Measurements from ENCODE around the gene FAM163B. TPM values are rescaled to one million over a fixed set of nuclear protein-coding genes. Genes with fewer than 3 reads are reported as not detected.

Gene FAM163B
- total and polyA plus RNA-seq, 10 donors: 0.11 to 1.0 (median 0.52) TPM; not detected in 7

DNA sequence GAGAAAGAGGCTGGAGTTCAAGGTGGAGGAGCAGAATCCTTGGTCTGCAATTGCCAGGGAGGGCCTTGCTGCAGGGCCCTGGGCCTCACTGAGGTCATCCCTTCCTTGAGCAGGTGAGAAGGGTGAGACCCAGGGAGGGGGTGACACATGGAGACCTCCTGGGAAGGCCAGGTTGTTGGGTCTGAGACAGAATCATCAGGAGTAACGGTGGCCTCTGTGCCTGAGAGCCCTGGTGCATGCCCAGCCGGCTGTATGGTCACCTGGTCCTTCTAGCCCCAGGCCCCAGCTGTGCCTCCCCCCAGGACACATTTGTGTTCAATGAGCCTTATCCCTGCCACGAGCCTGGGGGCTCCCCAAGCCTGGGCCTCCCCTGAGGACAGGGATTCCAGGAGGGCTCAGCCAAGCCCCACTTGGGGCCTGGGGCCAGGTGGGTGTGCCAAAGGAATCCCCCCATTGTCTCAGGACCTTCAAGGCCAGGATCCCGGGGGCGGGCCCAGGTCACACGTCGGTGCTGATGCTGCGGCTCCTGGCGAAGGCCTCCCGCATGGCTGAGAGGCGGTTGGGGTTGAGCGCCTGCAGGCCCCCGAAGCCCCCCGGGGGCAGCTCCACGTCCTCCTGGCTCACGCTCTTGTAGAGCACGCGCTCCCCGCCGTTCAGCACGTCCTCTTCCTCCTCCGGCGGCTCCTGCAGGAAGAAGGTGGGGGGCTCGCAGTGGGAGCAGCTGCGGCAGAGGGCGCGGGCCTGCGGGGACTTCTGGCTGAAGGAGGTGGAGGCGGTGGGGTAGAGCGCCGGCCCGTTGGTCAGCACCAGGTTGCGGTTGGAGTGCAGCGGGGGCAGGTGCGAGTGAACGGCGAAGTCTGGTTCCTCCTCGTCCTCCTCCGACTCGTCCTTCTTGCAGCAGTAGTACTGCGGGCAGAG lies 30.4 kb downstream of the FAM163B start:
- no peak for DNase-seq
- Histone ChIP-seq H3K36me3 (no peaks in the 10 kb centered on the region), H3K9me3 (no peaks in the 10 kb centered on the region), H3K4me3 (no peak overlapping the region), H3K27me3 (replicated peaks in 1 of 7) (peaks cover 0 to 97% (median 9%) of the 10 kb centered on the region in 7 donors), H3K4me1 (peaks cover 0 to 33% (median 14%) of the 10 kb centered on the region in 6 donors), H3K27ac (no peak overlapping the region)
- intact Hi-C loops (cut with DNase I; ENCODE audit: low total_unique reads): no loop called here
- TF ChIP-seq POLR2AphosphoS5 (IDR thresholded peaks at IDR 0.05) (no peak), POLR2A (IDR thresholded peaks at IDR 0.05) (no peak)
- TF ChIP-seq, protein P1, sequence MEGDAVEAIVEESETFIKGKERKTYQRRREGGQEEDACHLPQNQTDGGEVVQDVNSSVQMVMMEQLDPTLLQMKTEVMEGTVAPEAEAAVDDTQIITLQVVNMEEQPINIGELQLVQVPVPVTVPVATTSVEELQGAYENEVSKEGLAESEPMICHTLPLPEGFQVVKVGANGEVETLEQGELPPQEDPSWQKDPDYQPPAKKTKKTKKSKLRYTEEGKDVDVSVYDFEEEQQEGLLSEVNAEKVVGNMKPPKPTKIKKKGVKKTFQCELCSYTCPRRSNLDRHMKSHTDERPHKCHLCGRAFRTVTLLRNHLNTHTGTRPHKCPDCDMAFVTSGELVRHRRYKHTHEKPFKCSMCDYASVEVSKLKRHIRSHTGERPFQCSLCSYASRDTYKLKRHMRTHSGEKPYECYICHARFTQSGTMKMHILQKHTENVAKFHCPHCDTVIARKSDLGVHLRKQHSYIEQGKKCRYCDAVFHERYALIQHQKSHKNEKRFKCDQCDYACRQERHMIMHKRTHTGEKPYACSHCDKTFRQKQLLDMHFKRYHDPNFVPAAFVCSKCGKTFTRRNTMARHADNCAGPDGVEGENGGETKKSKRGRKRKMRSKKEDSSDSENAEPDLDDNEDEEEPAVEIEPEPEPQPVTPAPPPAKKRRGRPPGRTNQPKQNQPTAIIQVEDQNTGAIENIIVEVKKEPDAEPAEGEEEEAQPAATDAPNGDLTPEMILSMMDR (IDR thresholded peaks at IDR 0.05 in 8 of 11, conservative IDR thresholded peaks at IDR 0.05 in 3 of 11): no peak
- WGBS, 5 donors: 30 to 61% (median 35%) methylated on average over 19 to 41 of the region's 41 CpGs

- intact Hi-C loops (cut with DNase I; ENCODE audit: low total_unique reads): no loop called here
- Histone ChIP-seq H3K4me3 (no peak overlapping the region), H3K36me3 (no peaks in the 10 kb centered on the region), H3K27ac (peak overlapping the region in 5 of 8 donors; percentile 46 to 66 (median 64)), H3K9me3 (no peaks in the 10 kb centered on the region), H3K27me3 (replicated peaks in 1 of 7) (peaks cover 0 to 97% (median 9%) of the 10 kb centered on the region in 7 donors), H3K4me1 (peaks cover 0 to 40% (median 14%) of the 10 kb centered on the region in 6 donors)
- DNase-seq: no peak
- WGBS, 5 donors: 40 to 81% (median 57%) methylated on average over 1 to 3 of the region's 3 CpGs
- TF ChIP-seq, protein P1 (IDR thresholded peaks at IDR 0.05 in 8 of 11, conservative IDR thresholded peaks at IDR 0.05 in 3 of 11): no peak
- TF ChIP-seq POLR2AphosphoS5 (IDR thresholded peaks at IDR 0.05): no peak
- no peak for TF ChIP-seq POLR2A (IDR thresholded peaks at IDR 0.05)
Observed at GRCh38 chr9:133577737-133578112, 31.5 kb downstream of the FAM163B start.

DNA sequence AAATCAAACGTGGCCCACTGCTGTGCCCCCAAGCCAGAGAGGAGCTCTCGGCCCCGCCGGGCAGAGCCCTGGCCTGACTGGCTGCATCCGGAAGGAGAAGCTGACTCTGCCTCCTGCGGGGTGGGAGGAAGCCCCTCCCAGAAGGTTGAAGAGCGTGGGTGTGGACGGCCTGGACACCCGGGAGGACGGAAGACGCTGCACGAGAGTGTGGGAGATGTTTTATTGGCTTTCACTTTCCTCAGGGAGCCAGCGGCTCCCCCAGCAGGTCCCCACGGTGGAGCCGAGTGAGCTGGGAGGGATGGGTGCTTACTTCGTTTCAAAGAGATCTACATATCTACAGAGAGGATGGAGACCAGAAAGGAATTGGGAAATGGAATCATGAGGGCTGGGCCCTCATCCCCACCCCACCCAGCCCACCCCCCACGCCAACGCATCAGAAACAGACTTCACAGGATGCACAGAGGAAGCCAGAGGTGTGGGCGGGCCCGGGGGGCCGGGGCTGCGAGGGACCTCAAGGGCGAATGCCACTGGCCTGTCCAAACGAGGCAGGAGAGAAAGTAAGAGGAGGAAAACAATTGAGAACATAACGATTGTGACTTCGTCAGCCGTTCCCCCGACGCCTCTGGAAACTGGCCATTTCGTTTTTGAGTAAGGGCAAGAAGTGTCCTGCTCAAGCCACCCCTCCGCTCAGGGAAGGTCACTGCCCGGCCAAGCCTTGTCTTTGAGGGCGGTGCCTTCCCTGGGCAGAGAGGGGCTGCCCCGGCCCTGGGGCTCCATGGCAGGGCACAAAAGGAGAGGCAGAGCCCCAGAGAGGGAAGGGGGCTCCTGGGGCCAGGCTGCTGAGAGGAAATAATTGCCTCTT lies 32.1 kb downstream of the FAM163B start:
- no peak for DNase-seq
- peaks cover 0 to 97% (median 9%) of the 10 kb centered on the region in 7 donors for H3K27me3 ChIP-seq (replicated peaks in 1 of 7)
- H3K27ac ChIP-seq: peak overlapping the region in 6 of 8 donors; percentile 21 to 66 (median 60)
- H3K36me3 ChIP-seq: no peaks in the 10 kb centered on the region
- peak overlapping the region in 2 of 8 donors; percentile 19 to 46 for H3K4me3 ChIP-seq
- peaks cover 0 to 42% (median 14%) of the 10 kb centered on the region in 6 donors for H3K4me1 ChIP-seq
- H3K9me3 ChIP-seq: no peaks in the 10 kb centered on the region
- intact Hi-C loops (cut with DNase I; ENCODE audit: low total_unique reads): no loop called here
- WGBS, 5 donors: 24 to 42% (median 29%) methylated on average over 32 to 34 of the region's 34 CpGs
- peak; percentile 53 to 82 (median 76) for TF ChIP-seq POLR2AphosphoS5 (IDR thresholded peaks at IDR 0.05)
- TF ChIP-seq, protein P1 (IDR thresholded peaks at IDR 0.05 in 8 of 11, conservative IDR thresholded peaks at IDR 0.05 in 3 of 11): no peak
